GM12878 (cell line): Measurements from ENCODE around the gene ING3. TPM values are rescaled to one million over a fixed set of nuclear protein-coding genes. Genes with fewer than 3 reads are reported as not detected.

Experiments used
- ATF7 ChIP-seq: fragments of 450-650 bp; IDR thresholded peaks from 2 replicates; pipeline ENCODE4 v1.6.1; 2016; ENCODE audit warnings: low read depth, mild to moderate bottlenecking
- BACH1 ChIP-seq: fragments of 450-650 bp; IDR thresholded peaks from 2 replicates; pipeline ENCODE4 v1.6.1; 2017; ENCODE audit warnings: mild to moderate bottlenecking, borderline replicate concordance
- CBFB ChIP-seq: IDR thresholded peaks from 2 replicates; pipeline ENCODE4 v1.6.1; 2016; ENCODE audit warnings: antibody characterized with exemption, low read depth
- CBX5 ChIP-seq: sonication (generic); IDR thresholded peaks from 2 replicates; pipeline ENCODE4 v1.6.1; 2016; ENCODE audit warnings: low read depth, moderate library complexity, mild to moderate bottlenecking, inconsistent platforms
- CEBPB ChIP-seq, 2 experiments: fragments of 150-350 bp in 1 of 2; IDR thresholded peaks; 2 replicates each; pipeline ENCODE4 v1.6.1; 2012 to 2014; ENCODE audit warnings: low read depth in 2 of 2, low read length in 2 of 2, borderline replicate concordance in 1 of 2, inconsistent platforms in 1 of 2
- CHD2 ChIP-seq: IDR thresholded peaks from 2 replicates; pipeline ENCODE4 v1.6.1; 2011; ENCODE audit warnings: low read depth, low read length, improper control_type of control experiment, borderline replicate concordance
- CREM ChIP-seq: IDR thresholded peaks from 2 replicates; pipeline ENCODE4 v1.6.1; 2014; ENCODE audit warnings: antibody characterized with exemption, low read depth
- DPF2 ChIP-seq: fragments of 450-650 bp; IDR thresholded peaks from 2 replicates; pipeline ENCODE4 v1.6.1; 2017; ENCODE audit warnings: mild to moderate bottlenecking
- HCFC1 ChIP-seq: fragments of 150-350 bp; IDR thresholded peaks from 2 replicates; pipeline ENCODE4 v1.6.1; 2014; ENCODE audit warnings: low read length
- IKZF1 ChIP-seq: fragments of 450-650 bp; conservative IDR thresholded peaks from 2 replicates; pipeline ENCODE4 v1.6.1; 2017; ENCODE audit warnings: antibody characterized with exemption, mild to moderate bottlenecking
- IRF4 ChIP-seq: IDR thresholded peaks from 2 replicates; pipeline ENCODE4 v1.6.1; 2011; ENCODE audit warnings: low read depth, low read length
- MEF2A ChIP-seq: IDR thresholded peaks from 2 replicates; pipeline ENCODE4 v1.6.1; 2011; ENCODE audit warnings: low read depth, mild to moderate bottlenecking, low read length, moderate library complexity; ENCODE audit not compliant: insufficient read depth
- MYC ChIP-seq: IDR thresholded peaks from 2 replicates; pipeline ENCODE4 v1.6.1; 2011; ENCODE audit warnings: mild to moderate bottlenecking, low read length, moderate library complexity, inconsistent platforms; ENCODE audit not compliant: insufficient read depth, insufficient replicate concordance, insufficient read length, severe bottlenecking
- NBN ChIP-seq: fragments of 450-650 bp; IDR thresholded peaks from 2 replicates; pipeline ENCODE4 v1.6.1; 2016
- NFXL1 ChIP-seq: fragments of 450-650 bp; IDR thresholded peaks from 2 replicates; pipeline ENCODE4 v1.6.1; 2017; ENCODE audit warnings: antibody characterized with exemption, mild to moderate bottlenecking, borderline replicate concordance
- NR2C2 ChIP-seq: IDR thresholded peaks from 2 replicates; pipeline ENCODE4 v1.6.1; 2011; ENCODE audit warnings: borderline replicate concordance, low read depth; ENCODE audit not compliant: control insufficient read depth, insufficient read length
- NR2F1 ChIP-seq: fragments of 450-650 bp; conservative IDR thresholded peaks from 2 replicates; pipeline ENCODE4 v1.6.1; 2017; ENCODE audit warnings: mild to moderate bottlenecking
- POU2F2 ChIP-seq: IDR thresholded peaks from 3 replicates; pipeline ENCODE4 v1.6.1; 2011; ENCODE audit warnings: low read depth, mild to moderate bottlenecking, low read length, borderline replicate concordance
- RFX5 ChIP-seq: IDR thresholded peaks from 2 replicates; pipeline ENCODE4 v1.6.1; 2011; ENCODE audit warnings: low read depth, low read length, improper control_type of control experiment
- SMARCA5 ChIP-seq: fragments of 450-650 bp; IDR thresholded peaks from 2 replicates; pipeline ENCODE4 v1.6.1; 2017; ENCODE audit warnings: mild to moderate bottlenecking
- SP1 ChIP-seq: IDR thresholded peaks from one replicate; pipeline ENCODE4 v1.6.1; 2011; ENCODE audit warnings: low read depth, low read length
- TAF1 ChIP-seq: IDR thresholded peaks from 2 replicates; pipeline ENCODE4 v1.6.1; 2011; ENCODE audit warnings: mild to moderate bottlenecking, low read depth, low read length, borderline replicate concordance
- ZNF24 ChIP-seq: fragments of 450-650 bp; IDR thresholded peaks from 2 replicates; pipeline ENCODE4 v1.6.1; 2017; ENCODE audit warnings: antibody characterized with exemption, mild to moderate bottlenecking
- ZNF622 ChIP-seq: fragments of 450-650 bp; IDR thresholded peaks from 2 replicates; pipeline ENCODE4 v1.6.1; 2017; ENCODE audit warnings: mild to moderate bottlenecking, inconsistent platforms
- polyA plus RNA-seq, 11 experiments: library from polyadenylated mRNA; depleted of rRNA in 4 of 11; unstranded in 6 of 11; stranded (reverse) in 5 of 11; fragments of >200 nt; fragmentation: Nextera tagmentation in 4 of 11; fragmentation: Illumina TruSeq in 1 of 11; extraction: Ambion mirVana in 4 of 11; extraction: Trizol in 1 of 11; gene quantifications; 1 replicate in 1 of 11; 2 replicates in 10 of 11; pipeline versions ENCODE4 v1.2.1 to v1.2.3, GENCODE V29; 2011 to 2016; ENCODE audit warnings: inconsistent platforms in 2 of 11, missing spikeins in 2 of 11, low read depth in 1 of 11
- total RNA-seq, 4 experiments: library from RNA; depleted of rRNA in 3 of 4; stranded (reverse); fragments of >200 nt in 3 of 4; fragmentation: Illumina TruSeq in 1 of 4; extraction: Trizol in 1 of 4; gene quantifications; 2 replicates each; pipeline versions ENCODE4 v1.2.1 to v1.2.3, GENCODE V29; 2013 to 2021
- TF ChIP-seq, protein P1 (sequence below): IDR thresholded peaks from 2 replicates; pipeline ENCODE4 v1.6.1; 2012; ENCODE audit warnings: low read length, inconsistent platforms
- TF ChIP-seq, protein P2 (sequence below): fragments of 450-650 bp; IDR thresholded peaks from 2 replicates; pipeline ENCODE4 v1.6.1; 2014; ENCODE audit warnings: mild to moderate bottlenecking
- TF ChIP-seq, protein P3 (sequence below): fragments of 450-650 bp; IDR thresholded peaks from 2 replicates; pipeline ENCODE4 v1.6.1; 2016; ENCODE audit warnings: mild to moderate bottlenecking
- TF ChIP-seq, protein P4 (sequence below): IDR thresholded peaks from 2 replicates; pipeline ENCODE4 v1.6.1; 2012; ENCODE audit warnings: low read depth, low read length, improper control_type of control experiment

ING3 gene
- total and polyA plus RNA-seq, 10 of the 15 experiments (the other 5 are each of a cell fraction or from before 2014, with no cell fraction given), result 12.1 to 60.8 (median 28.8) TPM

DNA sequence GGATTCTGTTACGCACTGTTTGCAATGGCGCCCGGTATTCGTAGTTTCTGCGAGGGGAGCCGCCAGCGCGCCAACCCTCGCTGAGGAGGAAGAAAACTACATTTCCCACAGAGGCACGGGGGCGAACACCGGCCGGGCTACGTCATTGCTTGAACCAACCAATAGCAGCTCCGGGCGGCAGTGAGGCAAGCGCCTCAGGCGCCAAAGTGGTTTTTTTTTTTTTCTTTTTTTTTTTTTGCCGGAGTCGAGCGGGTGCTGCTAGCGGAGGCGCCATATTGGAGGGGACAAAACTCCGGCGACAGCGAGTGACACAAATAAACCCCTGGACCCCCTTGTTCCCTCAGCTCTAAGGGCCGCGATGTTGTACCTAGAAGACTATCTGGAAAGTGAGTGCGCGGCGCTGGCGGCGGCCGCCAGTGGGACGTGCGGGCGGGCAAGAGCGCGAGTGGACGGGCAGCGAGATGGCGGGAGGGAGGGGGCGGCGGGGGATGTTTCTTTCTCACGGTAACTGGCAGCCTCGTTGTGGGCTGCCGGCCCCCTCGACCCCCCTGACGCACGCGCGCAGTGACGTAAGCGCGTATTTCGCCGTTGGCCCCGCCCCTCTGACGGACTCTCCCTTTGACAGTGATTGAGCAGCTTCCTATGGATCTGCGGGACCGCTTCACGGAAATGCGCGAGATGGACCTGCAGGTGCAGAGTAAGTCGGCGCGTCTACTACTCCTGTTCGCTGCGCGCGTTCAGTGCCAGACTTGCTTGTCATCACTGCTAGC is at the start of gene ING3 (continued):
- TF ChIP-seq, protein P1, sequence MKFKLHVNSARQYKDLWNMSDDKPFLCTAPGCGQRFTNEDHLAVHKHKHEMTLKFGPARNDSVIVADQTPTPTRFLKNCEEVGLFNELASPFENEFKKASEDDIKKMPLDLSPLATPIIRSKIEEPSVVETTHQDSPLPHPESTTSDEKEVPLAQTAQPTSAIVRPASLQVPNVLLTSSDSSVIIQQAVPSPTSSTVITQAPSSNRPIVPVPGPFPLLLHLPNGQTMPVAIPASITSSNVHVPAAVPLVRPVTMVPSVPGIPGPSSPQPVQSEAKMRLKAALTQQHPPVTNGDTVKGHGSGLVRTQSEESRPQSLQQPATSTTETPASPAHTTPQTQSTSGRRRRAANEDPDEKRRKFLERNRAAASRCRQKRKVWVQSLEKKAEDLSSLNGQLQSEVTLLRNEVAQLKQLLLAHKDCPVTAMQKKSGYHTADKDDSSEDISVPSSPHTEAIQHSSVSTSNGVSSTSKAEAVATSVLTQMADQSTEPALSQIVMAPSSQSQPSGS, result peak; percentile 72
- TF ChIP-seq ZNF622 (no peak), SMARCA5 (0 out of 2 replicates have a peak, but pooled peaks have one; percentile 36), IRF4 (0 out of 2 replicates have a peak, but pooled peaks have one; percentile 6), ZNF24 (0 out of 2 replicates have a peak, but pooled peaks have one; percentile 9), RFX5 (peak; percentile 73; the same call in 1 of the 2 replicates), TAF1 (peak; percentile 77), ATF7 (peak; percentile 97), NBN (peak; percentile 86), MYC (peak; percentile 30), DPF2 (peak; percentile 92), SP1 (peak; percentile 57), HCFC1 (peak; percentile 96), CREM (peak; percentile 98), POU2F2 (peak; percentile 77; the same call in 2 of the 3 replicates), CBFB (peak; percentile 67; the same call in 1 of the 2 replicates), NFXL1 (no peak), CEBPB (IDR thresholded peaks at IDR 0.05; ENCODE audit: borderline replicate concordance in 1 of 2, low read depth in 2 of 2, low read length in 2 of 2) (no peak), IKZF1 (peak; percentile 96), CBX5 (0 out of 2 replicates have a peak, but pooled peaks have one; percentile 15), NR2F1 (no peak), MEF2A (0 out of 2 replicates have a peak, but pooled peaks have one; percentile 32), BACH1 (0 out of 2 replicates have a peak, but pooled peaks have one; percentile 57), NR2C2 (no peak), CHD2 (peak; percentile 78)
- TF ChIP-seq, protein P2, sequence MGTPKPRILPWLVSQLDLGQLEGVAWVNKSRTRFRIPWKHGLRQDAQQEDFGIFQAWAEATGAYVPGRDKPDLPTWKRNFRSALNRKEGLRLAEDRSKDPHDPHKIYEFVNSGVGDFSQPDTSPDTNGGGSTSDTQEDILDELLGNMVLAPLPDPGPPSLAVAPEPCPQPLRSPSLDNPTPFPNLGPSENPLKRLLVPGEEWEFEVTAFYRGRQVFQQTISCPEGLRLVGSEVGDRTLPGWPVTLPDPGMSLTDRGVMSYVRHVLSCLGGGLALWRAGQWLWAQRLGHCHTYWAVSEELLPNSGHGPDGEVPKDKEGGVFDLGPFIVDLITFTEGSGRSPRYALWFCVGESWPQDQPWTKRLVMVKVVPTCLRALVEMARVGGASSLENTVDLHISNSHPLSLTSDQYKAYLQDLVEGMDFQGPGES, result peak; percentile 56; the same call in 1 of the 2 replicates
- TF ChIP-seq, protein P3, sequence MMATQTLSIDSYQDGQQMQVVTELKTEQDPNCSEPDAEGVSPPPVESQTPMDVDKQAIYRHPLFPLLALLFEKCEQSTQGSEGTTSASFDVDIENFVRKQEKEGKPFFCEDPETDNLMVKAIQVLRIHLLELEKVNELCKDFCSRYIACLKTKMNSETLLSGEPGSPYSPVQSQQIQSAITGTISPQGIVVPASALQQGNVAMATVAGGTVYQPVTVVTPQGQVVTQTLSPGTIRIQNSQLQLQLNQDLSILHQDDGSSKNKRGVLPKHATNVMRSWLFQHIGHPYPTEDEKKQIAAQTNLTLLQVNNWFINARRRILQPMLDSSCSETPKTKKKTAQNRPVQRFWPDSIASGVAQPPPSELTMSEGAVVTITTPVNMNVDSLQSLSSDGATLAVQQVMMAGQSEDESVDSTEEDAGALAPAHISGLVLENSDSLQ, result peak; percentile 98
- TF ChIP-seq, protein P4, sequence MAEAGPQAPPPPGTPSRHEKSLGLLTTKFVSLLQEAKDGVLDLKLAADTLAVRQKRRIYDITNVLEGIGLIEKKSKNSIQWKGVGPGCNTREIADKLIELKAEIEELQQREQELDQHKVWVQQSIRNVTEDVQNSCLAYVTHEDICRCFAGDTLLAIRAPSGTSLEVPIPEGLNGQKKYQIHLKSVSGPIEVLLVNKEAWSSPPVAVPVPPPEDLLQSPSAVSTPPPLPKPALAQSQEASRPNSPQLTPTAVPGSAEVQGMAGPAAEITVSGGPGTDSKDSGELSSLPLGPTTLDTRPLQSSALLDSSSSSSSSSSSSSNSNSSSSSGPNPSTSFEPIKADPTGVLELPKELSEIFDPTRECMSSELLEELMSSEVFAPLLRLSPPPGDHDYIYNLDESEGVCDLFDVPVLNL, result peak; percentile 46; the same call in 1 of the 2 replicates
